Liver (tissue), 9 donors: Measurements from ENCODE around the gene SUMF2. TPM values are rescaled to one million over a fixed set of nuclear protein-coding genes. Genes with fewer than 3 reads are reported as not detected.

ENCODE experiments used
- DNase-seq: peaks from one replicate; pipeline ENCODE4 v3.0.0-alpha.2; 2017; ENCODE audit warnings: low spot score
- H3K27ac ChIP-seq, 2 donors: one replicate each; pipeline ENCODE4 v1.7.0; 2013; ENCODE audit warnings: inconsistent platforms in 2 of 2, low read length in 2 of 2, control low read depth in 1 of 2, low read depth in 1 of 2, mild to moderate bottlenecking in 1 of 2
- H3K27me3 ChIP-seq, 4 donors: one replicate each; pipeline versions ENCODE4 v1.6.1 to v1.7.0; 2013; ENCODE audit warnings: low read length in 3 of 4, inconsistent platforms in 1 of 4, mild to moderate bottlenecking in 1 of 4, moderate library complexity in 1 of 4; ENCODE audit not compliant: control insufficient read depth in 4 of 4, insufficient read depth in 4 of 4
- H3K36me3 ChIP-seq, 4 donors: one replicate each; pipeline versions ENCODE4 v1.6.1 to v1.7.0; 2013; ENCODE audit warnings: low read length in 3 of 4, mild to moderate bottlenecking in 3 of 4, low read depth in 1 of 4, moderate library complexity in 1 of 4; ENCODE audit not compliant: control insufficient read depth in 4 of 4, insufficient read depth in 3 of 4
- H3K4me1 ChIP-seq, 4 donors: one replicate each; pipeline versions ENCODE4 v1.6.1 to v1.7.0; 2013; ENCODE audit warnings: low read length in 3 of 4, mild to moderate bottlenecking in 3 of 4, moderate library complexity in 1 of 4; ENCODE audit not compliant: control insufficient read depth in 4 of 4, insufficient read depth in 4 of 4
- H3K4me3 ChIP-seq, 3 donors: one replicate each; pipeline versions ENCODE4 v1.6.1 to v1.7.0; 2013; ENCODE audit warnings: low read length in 3 of 3, control low read depth in 1 of 3, low read depth in 1 of 3, mild to moderate bottlenecking in 1 of 3
- H3K9ac ChIP-seq, 2 donors: one replicate each; pipeline ENCODE4 v1.7.0; 2013; ENCODE audit warnings: low read length in 2 of 2, mild to moderate bottlenecking in 2 of 2, moderate library complexity in 2 of 2, control low read depth in 1 of 2, low read depth in 1 of 2
- H3K9me3 ChIP-seq, 4 donors: one replicate each; pipeline versions ENCODE4 v1.6.1 to v1.7.0; 2013; ENCODE audit warnings: low read length in 3 of 4; ENCODE audit not compliant: control insufficient read depth in 4 of 4
- EGR1 ChIP-seq, 2 donors: IDR thresholded peaks; 2 replicates each; pipeline ENCODE4 v1.6.1; 2016 to 2018; ENCODE audit warnings: antibody characterized with exemption in 2 of 2, low read depth in 2 of 2
- FOXA1 ChIP-seq: IDR thresholded peaks from 2 replicates; pipeline ENCODE4 v1.6.1; 2016; ENCODE audit warnings: antibody characterized with exemption
- FOXA2 ChIP-seq: IDR thresholded peaks from 2 replicates; pipeline ENCODE4 v1.6.1; 2016; ENCODE audit warnings: antibody characterized with exemption
- GABPA ChIP-seq, 2 donors: IDR thresholded peaks in 1 of 2; conservative IDR thresholded peaks in 1 of 2; 2 replicates each; pipeline ENCODE4 v1.6.1; 2016; ENCODE audit warnings: antibody characterized with exemption in 2 of 2, mild to moderate bottlenecking in 1 of 2, moderate library complexity in 1 of 2
- HNF4A ChIP-seq, 2 donors: conservative IDR thresholded peaks; 2 replicates each; pipeline ENCODE4 v1.6.1; 2016; ENCODE audit warnings: antibody characterized with exemption in 2 of 2, mild to moderate bottlenecking in 2 of 2
- HNF4G ChIP-seq: IDR thresholded peaks from 2 replicates; pipeline ENCODE4 v1.6.1; 2016; ENCODE audit warnings: antibody characterized with exemption
- JUND ChIP-seq, 2 donors: IDR thresholded peaks; 2 replicates each; pipeline ENCODE4 v1.6.1; 2016; ENCODE audit warnings: antibody characterized with exemption in 2 of 2
- NR2F2 ChIP-seq: IDR thresholded peaks from 2 replicates; pipeline ENCODE4 v1.6.1; 2016; ENCODE audit warnings: antibody characterized with exemption
- RXRA ChIP-seq, 2 donors: IDR thresholded peaks; 2 replicates each; pipeline ENCODE4 v1.6.1; 2017 to 2018; ENCODE audit warnings: antibody characterized with exemption in 2 of 2, mild to moderate bottlenecking in 1 of 2
- SP1 ChIP-seq: IDR thresholded peaks from 2 replicates; pipeline ENCODE4 v1.6.1; 2018; ENCODE audit warnings: antibody characterized with exemption, mild to moderate bottlenecking
- TAF1 ChIP-seq: conservative IDR thresholded peaks from 2 replicates; pipeline ENCODE4 v1.6.1; 2016; ENCODE audit warnings: antibody characterized with exemption, mild to moderate bottlenecking
- YY1 ChIP-seq: IDR thresholded peaks from 2 replicates; pipeline ENCODE4 v1.6.1; 2016; ENCODE audit warnings: antibody characterized with exemption, mild to moderate bottlenecking
- WGBS: extraction: QIAGEN DNeasy Blood & Tissue Kit; methylation state at CpG from one replicate; pipeline ENCODE4 v1.1.7; 2013; 5-methylcytosine and 5-hydroxymethylcytosine counted together
- polyA plus RNA-seq, 2 donors: library from polyadenylated mRNA; stranded (reverse) in 1 of 2; unstranded in 1 of 2; fragments of 200-250 nt in 1 of 2; fragments of >200 nt in 1 of 2; fragmentation: Nextera tagmentation in 1 of 2; extraction: Ambion mirVana in 1 of 2; gene quantifications; one replicate each; pipeline versions ENCODE4 v1.2.1 to v1.2.3, GENCODE V29; 2013 to 2015
- total RNA-seq, 2 donors: library from RNA; depleted of rRNA; stranded (reverse); fragments of >200 nt; gene quantifications; one replicate each; pipeline ENCODE4 v1.2.3, GENCODE V29; 2014
- TF ChIP-seq, protein P1 (sequence below): fragments of 150-350 bp; IDR thresholded peaks from 2 replicates; pipeline ENCODE4 v1.5.1; 2017; ENCODE audit warnings: improper control_type of control experiment, low read depth, low read length; ENCODE audit not compliant: missing input control
- TF ChIP-seq, protein P2 (sequence below): IDR thresholded peaks from 2 replicates; pipeline ENCODE4 v1.6.1; 2016; ENCODE audit warnings: antibody characterized with exemption
- TF ChIP-seq, protein P3 (sequence below): IDR thresholded peaks from 2 replicates; pipeline ENCODE4 v1.6.1; 2016; ENCODE audit warnings: antibody characterized with exemption
- TF ChIP-seq, protein P4 (sequence below): IDR thresholded peaks from 2 replicates; pipeline ENCODE4 v1.6.1; 2016; ENCODE audit warnings: antibody characterized with exemption, mild to moderate bottlenecking
- donor health status: healthy.
- donor health status: healthy.
- donor health status: healthy.
- donor health status: healthy.
- donor health status: healthy.

SUMF2 gene
- total and polyA plus RNA-seq, 4 donors, result 67.1 to 104 (median 74.8) TPM

DNA sequence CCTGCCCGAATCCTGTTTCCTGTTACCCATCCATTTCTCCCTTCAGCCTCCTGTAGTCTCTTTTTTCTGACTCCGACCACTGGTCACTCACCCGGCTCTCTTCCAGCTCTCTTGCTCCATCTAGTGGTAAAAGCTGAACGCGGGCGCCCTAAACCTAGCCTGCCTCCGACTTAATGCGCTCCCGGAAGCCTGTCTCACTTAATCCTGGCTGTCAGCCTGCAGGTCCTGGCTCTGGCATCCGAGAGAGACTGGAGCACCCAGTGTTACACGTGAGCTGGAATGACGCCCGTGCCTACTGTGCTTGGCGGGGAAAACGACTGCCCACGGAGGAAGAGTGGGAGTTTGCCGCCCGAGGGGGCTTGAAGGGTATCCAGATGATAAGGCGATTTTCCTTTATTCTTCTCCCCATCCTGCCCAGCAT lies 10.3 kb downstream of the SUMF2 start (continued):
- TF ChIP-seq YY1 (peak; percentile 53), HNF4A (conservative IDR thresholded peaks at IDR 0.05) (peak; percentile 28 to 43), SP1 (peak; percentile 37), TAF1 (no peak), GABPA (IDR thresholded peaks at IDR 0.05 in 1 of 2, conservative IDR thresholded peaks at IDR 0.05 in 1 of 2) (peak in 1 of 2 donors; percentile 74), JUND (IDR thresholded peaks at IDR 0.05) (peak in 1 of 2 donors; percentile 15), HNF4G (no peak), NR2F2 (no peak)
- TF ChIP-seq, protein P1, sequence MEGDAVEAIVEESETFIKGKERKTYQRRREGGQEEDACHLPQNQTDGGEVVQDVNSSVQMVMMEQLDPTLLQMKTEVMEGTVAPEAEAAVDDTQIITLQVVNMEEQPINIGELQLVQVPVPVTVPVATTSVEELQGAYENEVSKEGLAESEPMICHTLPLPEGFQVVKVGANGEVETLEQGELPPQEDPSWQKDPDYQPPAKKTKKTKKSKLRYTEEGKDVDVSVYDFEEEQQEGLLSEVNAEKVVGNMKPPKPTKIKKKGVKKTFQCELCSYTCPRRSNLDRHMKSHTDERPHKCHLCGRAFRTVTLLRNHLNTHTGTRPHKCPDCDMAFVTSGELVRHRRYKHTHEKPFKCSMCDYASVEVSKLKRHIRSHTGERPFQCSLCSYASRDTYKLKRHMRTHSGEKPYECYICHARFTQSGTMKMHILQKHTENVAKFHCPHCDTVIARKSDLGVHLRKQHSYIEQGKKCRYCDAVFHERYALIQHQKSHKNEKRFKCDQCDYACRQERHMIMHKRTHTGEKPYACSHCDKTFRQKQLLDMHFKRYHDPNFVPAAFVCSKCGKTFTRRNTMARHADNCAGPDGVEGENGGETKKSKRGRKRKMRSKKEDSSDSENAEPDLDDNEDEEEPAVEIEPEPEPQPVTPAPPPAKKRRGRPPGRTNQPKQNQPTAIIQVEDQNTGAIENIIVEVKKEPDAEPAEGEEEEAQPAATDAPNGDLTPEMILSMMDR, result peak; percentile 98
- TF ChIP-seq, protein P2, sequence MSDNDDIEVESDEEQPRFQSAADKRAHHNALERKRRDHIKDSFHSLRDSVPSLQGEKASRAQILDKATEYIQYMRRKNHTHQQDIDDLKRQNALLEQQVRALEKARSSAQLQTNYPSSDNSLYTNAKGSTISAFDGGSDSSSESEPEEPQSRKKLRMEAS, result peak; percentile 29

DNA sequence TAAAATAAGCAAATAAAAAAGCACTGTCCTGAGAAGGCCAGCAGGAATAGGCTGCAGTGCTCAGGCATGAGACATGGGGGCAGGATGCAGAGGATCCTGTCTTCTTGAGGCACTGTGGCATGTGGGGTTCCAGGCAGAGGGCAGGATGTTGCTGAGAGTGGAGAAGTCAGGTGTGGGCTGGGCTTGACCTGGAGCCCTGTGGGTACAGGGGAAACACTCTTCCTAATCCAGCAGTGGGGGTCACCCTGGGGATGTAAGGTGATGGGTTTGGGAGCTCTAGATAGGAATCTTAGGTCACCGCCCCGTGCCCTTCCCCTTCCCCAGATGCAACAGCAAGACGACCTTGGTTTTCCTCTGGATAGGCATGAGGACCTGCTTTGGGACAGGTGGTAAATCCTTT lies 13.6 kb downstream of the SUMF2 start:
- TF ChIP-seq, protein P3, sequence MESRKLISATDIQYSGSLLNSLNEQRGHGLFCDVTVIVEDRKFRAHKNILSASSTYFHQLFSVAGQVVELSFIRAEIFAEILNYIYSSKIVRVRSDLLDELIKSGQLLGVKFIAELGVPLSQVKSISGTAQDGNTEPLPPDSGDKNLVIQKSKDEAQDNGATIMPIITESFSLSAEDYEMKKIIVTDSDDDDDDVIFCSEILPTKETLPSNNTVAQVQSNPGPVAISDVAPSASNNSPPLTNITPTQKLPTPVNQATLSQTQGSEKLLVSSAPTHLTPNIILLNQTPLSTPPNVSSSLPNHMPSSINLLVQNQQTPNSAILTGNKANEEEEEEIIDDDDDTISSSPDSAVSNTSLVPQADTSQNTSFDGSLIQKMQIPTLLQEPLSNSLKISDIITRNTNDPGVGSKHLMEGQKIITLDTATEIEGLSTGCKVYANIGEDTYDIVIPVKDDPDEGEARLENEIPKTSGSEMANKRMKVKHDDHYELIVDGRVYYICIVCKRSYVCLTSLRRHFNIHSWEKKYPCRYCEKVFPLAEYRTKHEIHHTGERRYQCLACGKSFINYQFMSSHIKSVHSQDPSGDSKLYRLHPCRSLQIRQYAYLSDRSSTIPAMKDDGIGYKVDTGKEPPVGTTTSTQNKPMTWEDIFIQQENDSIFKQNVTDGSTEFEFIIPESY, result no peak
- TF ChIP-seq, protein P4, sequence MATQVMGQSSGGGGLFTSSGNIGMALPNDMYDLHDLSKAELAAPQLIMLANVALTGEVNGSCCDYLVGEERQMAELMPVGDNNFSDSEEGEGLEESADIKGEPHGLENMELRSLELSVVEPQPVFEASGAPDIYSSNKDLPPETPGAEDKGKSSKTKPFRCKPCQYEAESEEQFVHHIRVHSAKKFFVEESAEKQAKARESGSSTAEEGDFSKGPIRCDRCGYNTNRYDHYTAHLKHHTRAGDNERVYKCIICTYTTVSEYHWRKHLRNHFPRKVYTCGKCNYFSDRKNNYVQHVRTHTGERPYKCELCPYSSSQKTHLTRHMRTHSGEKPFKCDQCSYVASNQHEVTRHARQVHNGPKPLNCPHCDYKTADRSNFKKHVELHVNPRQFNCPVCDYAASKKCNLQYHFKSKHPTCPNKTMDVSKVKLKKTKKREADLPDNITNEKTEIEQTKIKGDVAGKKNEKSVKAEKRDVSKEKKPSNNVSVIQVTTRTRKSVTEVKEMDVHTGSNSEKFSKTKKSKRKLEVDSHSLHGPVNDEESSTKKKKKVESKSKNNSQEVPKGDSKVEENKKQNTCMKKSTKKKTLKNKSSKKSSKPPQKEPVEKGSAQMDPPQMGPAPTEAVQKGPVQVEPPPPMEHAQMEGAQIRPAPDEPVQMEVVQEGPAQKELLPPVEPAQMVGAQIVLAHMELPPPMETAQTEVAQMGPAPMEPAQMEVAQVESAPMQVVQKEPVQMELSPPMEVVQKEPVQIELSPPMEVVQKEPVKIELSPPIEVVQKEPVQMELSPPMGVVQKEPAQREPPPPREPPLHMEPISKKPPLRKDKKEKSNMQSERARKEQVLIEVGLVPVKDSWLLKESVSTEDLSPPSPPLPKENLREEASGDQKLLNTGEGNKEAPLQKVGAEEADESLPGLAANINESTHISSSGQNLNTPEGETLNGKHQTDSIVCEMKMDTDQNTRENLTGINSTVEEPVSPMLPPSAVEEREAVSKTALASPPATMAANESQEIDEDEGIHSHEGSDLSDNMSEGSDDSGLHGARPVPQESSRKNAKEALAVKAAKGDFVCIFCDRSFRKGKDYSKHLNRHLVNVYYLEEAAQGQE, result no peak
- TF ChIP-seq, protein P1, result no peak
- TF ChIP-seq FOXA1 (no peak), FOXA2 (no peak), HNF4A (conservative IDR thresholded peaks at IDR 0.05) (no peak), JUND (IDR thresholded peaks at IDR 0.05) (no peak), YY1 (no peak), SP1 (no peak), HNF4G (no peak), NR2F2 (no peak), EGR1 (IDR thresholded peaks at IDR 0.05; ENCODE audit: low read depth in 2 of 2) (no peak), RXRA (IDR thresholded peaks at IDR 0.05) (no peak)
- TF ChIP-seq, protein P2, result no peak
- Histone ChIP-seq H3K36me3 (peaks cover 0 to 6% (median 2%) of the 10 kb centered on the region in 4 donors), H3K9me3 (no peaks in the 10 kb centered on the region), H3K4me1 (peaks cover 2 to 24% (median 18%) of the 10 kb centered on the region in 4 donors), H3K9ac (no peak overlapping the region), H3K27me3 (no peaks in the 10 kb centered on the region), H3K4me3 (no peak overlapping the region), H3K27ac (no peak overlapping the region)
- no peak for DNase-seq
- WGBS, result 95% methylated on average over 3 of the region's 3 CpGs
